ENCODE data around the gene RNF114.

DNA sequence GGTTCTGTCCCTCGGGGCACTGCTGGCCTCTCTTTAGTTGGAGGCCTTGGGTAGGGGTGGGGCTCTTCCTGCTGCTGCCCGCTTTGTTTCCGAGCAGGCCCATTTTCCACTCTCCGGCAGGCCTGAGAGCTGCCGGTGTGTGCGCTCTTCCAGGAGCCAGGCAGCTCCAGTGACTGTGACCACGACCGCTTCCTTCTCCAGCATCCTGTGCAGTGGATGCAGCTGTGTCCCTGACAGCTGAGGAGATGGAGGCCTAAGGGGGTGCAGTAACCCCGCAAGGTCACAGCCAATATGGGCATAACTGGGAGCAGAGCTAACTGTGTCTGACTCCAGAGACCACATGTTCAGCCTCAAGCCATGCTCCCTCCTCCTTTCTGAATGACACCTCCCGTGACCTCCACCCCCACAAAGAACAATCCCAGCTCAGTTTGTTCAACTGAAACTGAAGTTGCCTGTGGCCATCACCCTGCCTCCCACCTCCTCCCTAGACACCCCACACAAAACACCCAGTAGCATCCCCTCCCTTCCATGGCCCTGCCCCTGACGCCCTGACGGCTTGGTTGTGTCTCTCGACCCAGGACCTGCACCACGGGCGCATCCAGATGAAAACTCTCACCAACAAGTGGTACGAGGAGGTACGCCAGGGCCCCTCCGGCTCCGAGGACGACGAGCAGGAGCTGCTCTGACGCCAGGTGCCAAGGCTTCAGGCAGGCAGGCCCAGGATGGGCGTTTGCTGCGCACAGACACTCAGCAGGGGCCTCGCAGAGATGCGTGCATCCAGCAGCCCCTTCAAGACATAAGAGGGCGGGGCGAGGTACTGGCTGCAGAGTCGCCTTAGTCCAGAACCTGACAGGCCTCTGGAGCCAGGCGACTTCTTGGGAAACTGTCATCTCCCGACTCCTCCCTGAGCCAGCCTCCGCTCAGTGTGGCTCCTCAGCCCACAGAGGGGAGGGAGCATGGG is 48.7 kb upstream of the RNF114 start:
- no peak for TF ChIP-seq CTCF (IDR thresholded peaks at IDR 0.05; ENCODE audit: low read depth, low read length)
- TF ChIP-seq EZH2phosphoT487 (IDR thresholded peaks at IDR 0.05; ENCODE audit: low read depth), result no peak
